K562 (cell line): ENCODE data around the gene FAM131C. TPM values are rescaled to one million over a fixed set of nuclear protein-coding genes. Genes with fewer than 3 reads are reported as not detected.

Experiments
- ATF3 ChIP-seq, 2 experiments: fragments of 450-650 bp in 1 of 2; sonication (generic) in 1 of 2; formaldehyde crosslinking in 1 of 2; IDR thresholded peaks in 1 of 2; conservative IDR thresholded peaks in 1 of 2; 2 replicates each; pipeline versions ENCODE4 v1.6.1 to v1.8.1; 2016 to 2023; ENCODE audit warnings: mild to moderate bottlenecking in 2 of 2, moderate library complexity in 2 of 2, inconsistent platforms in 1 of 2, missing genetic modification reagents in 1 of 2
- CREB1 ChIP-seq, 2 experiments: sonication (generic) in 1 of 2; formaldehyde crosslinking in 1 of 2; IDR thresholded peaks; 2 replicates each; pipeline versions ENCODE4 v1.6.1 to v1.8.0; 2012 to 2022; ENCODE audit warnings: inconsistent platforms in 1 of 2, mild to moderate bottlenecking in 1 of 2, missing genetic modification reagents in 1 of 2, moderate library complexity in 1 of 2
- ESRRA ChIP-seq: fragments of 450-650 bp; IDR thresholded peaks from 2 replicates; pipeline ENCODE4 v1.6.1; 2014; ENCODE audit warnings: low read depth, mild to moderate bottlenecking, moderate library complexity, borderline replicate concordance
- FOXP1 ChIP-seq: sonication (generic); formaldehyde crosslinking; IDR thresholded peaks from 2 replicates; pipeline ENCODE4 v1.8.0; 2022; ENCODE audit warnings: mild to moderate bottlenecking, missing genetic modification reagents
- HMG20A ChIP-seq: fragments of 450-650 bp; formaldehyde crosslinking; conservative IDR thresholded peaks from 2 replicates; pipeline ENCODE4 v1.4.0; 2020; ENCODE audit warnings: mild to moderate bottlenecking, mixed read lengths
- HMGXB4 ChIP-seq: sonication (generic); formaldehyde crosslinking; IDR thresholded peaks from 2 replicates; pipeline ENCODE4 v1.8.1; 2023; ENCODE audit warnings: mild to moderate bottlenecking, missing genetic modification reagents
- NKRF ChIP-seq: fragments of 450-650 bp; IDR thresholded peaks from 2 replicates; pipeline ENCODE4 v1.6.1; 2016; ENCODE audit warnings: borderline replicate concordance
- RAD51 ChIP-seq: fragments of 450-650 bp; IDR thresholded peaks from 2 replicates; pipeline ENCODE4 v1.7.1; 2016; ENCODE audit warnings: low read depth, mild to moderate bottlenecking, borderline replicate concordance
- RHOXF2B ChIP-seq: fragments of 250-450 bp; sonication (Bioruptor Pico); conservative IDR thresholded peaks from 2 replicates; pipeline ENCODE4 v1.5.1; 2021
- SPI1 ChIP-seq: IDR thresholded peaks from 2 replicates; pipeline ENCODE4 v1.6.1; 2011; ENCODE audit warnings: low read depth, low read length, control low read depth, borderline replicate concordance
- TEAD2 ChIP-seq: fragments of 450-650 bp; IDR thresholded peaks from 2 replicates; pipeline ENCODE4 v1.6.1; 2016; ENCODE audit warnings: missing genetic modification characterization, control low read depth, missing compliant biosample characterization
- TEAD4 ChIP-seq, 2 experiments: sonication (generic) in 1 of 2; formaldehyde crosslinking in 1 of 2; IDR thresholded peaks; 2 replicates each; pipeline versions ENCODE4 v1.6.1 to v1.8.0; 2012 to 2022; ENCODE audit warnings: borderline replicate concordance in 1 of 2, inconsistent platforms in 1 of 2, low read length in 1 of 2, mild to moderate bottlenecking in 1 of 2, missing genetic modification reagents in 1 of 2
- TFAM ChIP-seq: fragments of 250-450 bp; sonication (Bioruptor Pico); conservative IDR thresholded peaks from 2 replicates; pipeline ENCODE4 v1.5.0; 2021; ENCODE audit warnings: mild to moderate bottlenecking, moderate library complexity
- TRIM28 ChIP-seq: fragments of 450-650 bp; IDR thresholded peaks from 2 replicates; pipeline ENCODE4 v1.6.1; 2017
- ZFP1 ChIP-seq: fragments of 450-650 bp; formaldehyde crosslinking; IDR thresholded peaks from 2 replicates; pipeline ENCODE4 v1.4.0; 2020; ENCODE audit warnings: mild to moderate bottlenecking, mixed read lengths
- ZNF140 ChIP-seq: fragments of 250-450 bp; sonication (Bioruptor Pico); IDR thresholded peaks from 2 replicates; pipeline ENCODE4 v1.8.0; 2021; ENCODE audit warnings: moderate library complexity, mild to moderate bottlenecking, inconsistent platforms
- ZNF445 ChIP-seq: fragments of 250-450 bp; sonication (Bioruptor Pico); IDR thresholded peaks from 2 replicates; pipeline ENCODE4 v1.4.0; 2020; ENCODE audit warnings: low read depth, mild to moderate bottlenecking, moderate library complexity
- ZNF512 ChIP-seq: IDR thresholded peaks from 2 replicates; pipeline ENCODE4 v1.6.1; 2016; ENCODE audit warnings: missing genetic modification characterization, missing compliant biosample characterization
- polyA plus RNA-seq, 8 experiments: library from polyadenylated mRNA; depleted of rRNA in 4 of 8; stranded (reverse) in 5 of 8; unstranded in 3 of 8; fragments of >200 nt; fragmentation: Nextera tagmentation in 2 of 8; fragmentation: Illumina TruSeq in 1 of 8; extraction: Ambion mirVana in 2 of 8; extraction: Trizol in 1 of 8; gene quantifications; 2 replicates each; pipeline versions ENCODE4 v1.2.1 to v1.2.3, GENCODE V29; 2011 to 2014; ENCODE audit warnings: inconsistent platforms in 1 of 8, missing spikeins in 1 of 8
- total RNA-seq, 7 experiments: library from RNA; depleted of rRNA in 6 of 7; stranded (reverse); fragments of >200 nt in 6 of 7; fragmentation: Illumina TruSeq in 2 of 7; extraction: Trizol in 2 of 7; gene quantifications; 2 replicates each; pipeline versions ENCODE4 v1.2.1 to v1.2.3, GENCODE V29; 2011 to 2021; ENCODE audit warnings: low replicate concordance in 1 of 7

The FAM131C gene
- total and polyA plus RNA-seq, 9 of the 15 experiments (the other 6 are each of a cell fraction or from before 2014, with no cell fraction given): 0.10 to 0.29 (median 0.16) TPM; not detected in 6

- TF ChIP-seq RHOXF2B (CRISPR knock-in tag) (0 out of 2 replicates have a peak, but pooled peaks have one; percentile 50), NKRF (no peak), SPI1 (no peak), TEAD4 (IDR thresholded peaks at IDR 0.05; ENCODE audit: low read length) (peak; percentile 55), TEAD4 (CRISPR knock-in tag; IDR thresholded peaks at IDR 0.05; ENCODE audit: borderline replicate concordance) (no peak), ZFP1 (CRISPR knock-in tag) (no peak), TFAM (no peak), TRIM28 (peak; percentile 57; the same call in 1 of the 2 replicates), ATF3 (IDR thresholded peaks at IDR 0.05) (no peak), ATF3 (CRISPR knock-in tag; conservative IDR thresholded peaks at IDR 0.05) (0 out of 2 replicates have a peak, but pooled peaks have one; percentile 45), FOXP1 (CRISPR knock-in tag) (no peak), TEAD2 (tag) (no peak), CREB1 (IDR thresholded peaks at IDR 0.05) (no peak), CREB1 (CRISPR knock-in tag; IDR thresholded peaks at IDR 0.05) (peak; percentile 66; the same call in 1 of the 2 replicates), ZNF512 (no peak), HMGXB4 (CRISPR knock-in tag) (no peak), ZNF445 (no peak), ESRRA (peak; percentile 83), ZNF140 (no peak), RAD51 (no peak; the same call in 1 of the 2 replicates), HMG20A (CRISPR knock-in tag) (no peak)
These were observed 40.9 kb downstream of the FAM131C start (continued) for GRCh38 chr1:16032388-16033102.
